Suprapubic skin (tissue), 4 donors: ENCODE results near the gene DARS1. TPM values are rescaled to one million over a fixed set of nuclear protein-coding genes. Genes with fewer than 3 reads are reported as not detected.

ENCODE experiments used
- DNase-seq, 2 donors: peaks; one replicate each; pipeline ENCODE4 v3.0.0-alpha.2; 2019; ENCODE audit warnings: low spot score in 2 of 2
- H3K27ac ChIP-seq: fragments of 200-600 bp; sonication (generic); one replicate; pipeline ENCODE4 v1.5.1; 2019
- H3K27me3 ChIP-seq: fragments of 200-600 bp; sonication (generic); one replicate; pipeline ENCODE4 v1.5.1; 2019
- H3K36me3 ChIP-seq: fragments of 200-600 bp; sonication (generic); one replicate; pipeline ENCODE4 v1.5.1; 2019
- H3K4me1 ChIP-seq: fragments of 200-600 bp; sonication (generic); one replicate; pipeline ENCODE4 v1.5.1; 2019
- H3K4me3 ChIP-seq: fragments of 200-600 bp; sonication (generic); one replicate; pipeline ENCODE4 v1.5.1; 2019; ENCODE audit warnings: mild to moderate bottlenecking
- H3K9me3 ChIP-seq: fragments of 200-600 bp; sonication (generic); one replicate; pipeline ENCODE4 v1.5.1; 2019
- EP300 ChIP-seq: sonication (generic); formaldehyde crosslinking; IDR thresholded peaks from one replicate; pipeline ENCODE4 v1.6.1; 2017; ENCODE audit warnings: antibody characterized with exemption
- POLR2A ChIP-seq, 2 donors: fragments of 450-650 bp; IDR thresholded peaks; one replicate each; pipeline ENCODE4 v1.6.1; 2017; ENCODE audit warnings: antibody characterized with exemption in 2 of 2, mild to moderate bottlenecking in 2 of 2, moderate library complexity in 2 of 2
- POLR2AphosphoS5 ChIP-seq, 3 donors: sonication (generic); formaldehyde crosslinking; IDR thresholded peaks; one replicate each; pipeline ENCODE4 v1.6.1; 2017; ENCODE audit warnings: antibody characterized with exemption in 3 of 3
- WGBS: methylation state at CpG from one replicate; pipeline ENCODE4 v1.1.5; 2018; 5-methylcytosine and 5-hydroxymethylcytosine counted together
- total RNA-seq, 4 donors: library from RNA; depleted of rRNA; stranded (reverse); fragments of >200 nt; gene quantifications; one replicate each; pipeline ENCODE4 v1.1.0, GENCODE V29; 2016
- TF ChIP-seq, protein P1 (sequence below), 2 donors: fragments of 200-600 bp in 1 of 2; fragments of 450-650 bp in 1 of 2; sonication (generic) in 1 of 2; IDR thresholded peaks; one replicate each; pipeline ENCODE4 v1.5.1; 2016 to 2019; ENCODE audit warnings: antibody characterized with exemption in 2 of 2, mild to moderate bottlenecking in 1 of 2, moderate library complexity in 1 of 2

Gene DARS1
- total RNA-seq, 4 donors from 2014 or later: 63.1 to 82.6 (median 67.4) TPM

- Histone ChIP-seq H3K27me3 (no peaks in the 10 kb centered on the region), H3K4me1 (peaks cover 8% of the 10 kb centered on the region), H3K4me3 (no peak overlapping the region), H3K27ac (no peak overlapping the region), H3K9me3 (no peaks in the 10 kb centered on the region), H3K36me3 (no peaks in the 10 kb centered on the region)
- no peak for TF ChIP-seq EP300
- TF ChIP-seq POLR2A (IDR thresholded peaks at IDR 0.05): no peak
- TF ChIP-seq, protein P1, sequence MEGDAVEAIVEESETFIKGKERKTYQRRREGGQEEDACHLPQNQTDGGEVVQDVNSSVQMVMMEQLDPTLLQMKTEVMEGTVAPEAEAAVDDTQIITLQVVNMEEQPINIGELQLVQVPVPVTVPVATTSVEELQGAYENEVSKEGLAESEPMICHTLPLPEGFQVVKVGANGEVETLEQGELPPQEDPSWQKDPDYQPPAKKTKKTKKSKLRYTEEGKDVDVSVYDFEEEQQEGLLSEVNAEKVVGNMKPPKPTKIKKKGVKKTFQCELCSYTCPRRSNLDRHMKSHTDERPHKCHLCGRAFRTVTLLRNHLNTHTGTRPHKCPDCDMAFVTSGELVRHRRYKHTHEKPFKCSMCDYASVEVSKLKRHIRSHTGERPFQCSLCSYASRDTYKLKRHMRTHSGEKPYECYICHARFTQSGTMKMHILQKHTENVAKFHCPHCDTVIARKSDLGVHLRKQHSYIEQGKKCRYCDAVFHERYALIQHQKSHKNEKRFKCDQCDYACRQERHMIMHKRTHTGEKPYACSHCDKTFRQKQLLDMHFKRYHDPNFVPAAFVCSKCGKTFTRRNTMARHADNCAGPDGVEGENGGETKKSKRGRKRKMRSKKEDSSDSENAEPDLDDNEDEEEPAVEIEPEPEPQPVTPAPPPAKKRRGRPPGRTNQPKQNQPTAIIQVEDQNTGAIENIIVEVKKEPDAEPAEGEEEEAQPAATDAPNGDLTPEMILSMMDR (IDR thresholded peaks at IDR 0.05): no peak
- TF ChIP-seq POLR2AphosphoS5 (IDR thresholded peaks at IDR 0.05): no peak
- WGBS: 82% methylated on average over 2 of the region's 2 CpGs
- no peak for DNase-seq
Observed at GRCh38 chr2:136021406-136021805, 36.0 kb upstream of the DARS1 start.

DNA sequence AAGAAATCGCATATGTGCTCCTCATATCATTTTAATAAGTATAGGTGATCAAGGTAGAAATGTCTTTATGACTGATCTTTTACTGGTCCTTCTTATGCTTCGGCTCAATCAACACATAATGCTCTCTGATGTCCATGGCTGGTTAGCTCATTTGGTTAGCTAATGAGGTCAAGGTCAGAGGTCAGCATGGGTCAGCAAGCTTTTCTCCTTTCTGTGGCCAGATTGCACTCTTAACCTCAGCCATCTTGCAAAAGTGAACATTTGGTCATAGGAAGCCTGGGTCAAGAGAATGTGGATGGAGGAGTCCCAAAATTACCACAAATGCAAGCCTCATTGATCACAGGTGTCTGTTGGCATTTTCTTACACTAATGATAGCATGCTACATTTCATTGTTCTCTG, 35.4 kb upstream of the DARS1 start:
- Histone ChIP-seq H3K36me3 (no peaks in the 10 kb centered on the region), H3K4me1 (peaks cover 8% of the 10 kb centered on the region), H3K9me3 (no peaks in the 10 kb centered on the region), H3K27ac (no peak overlapping the region), H3K4me3 (no peak overlapping the region), H3K27me3 (no peaks in the 10 kb centered on the region)
- 89% methylated on average over 2 of the region's 2 CpGs for WGBS
- no peak for DNase-seq
- TF ChIP-seq POLR2AphosphoS5 (IDR thresholded peaks at IDR 0.05) (no peak), EP300 (no peak), POLR2A (IDR thresholded peaks at IDR 0.05) (no peak)
- TF ChIP-seq, protein P1 (IDR thresholded peaks at IDR 0.05): no peak

DNA sequence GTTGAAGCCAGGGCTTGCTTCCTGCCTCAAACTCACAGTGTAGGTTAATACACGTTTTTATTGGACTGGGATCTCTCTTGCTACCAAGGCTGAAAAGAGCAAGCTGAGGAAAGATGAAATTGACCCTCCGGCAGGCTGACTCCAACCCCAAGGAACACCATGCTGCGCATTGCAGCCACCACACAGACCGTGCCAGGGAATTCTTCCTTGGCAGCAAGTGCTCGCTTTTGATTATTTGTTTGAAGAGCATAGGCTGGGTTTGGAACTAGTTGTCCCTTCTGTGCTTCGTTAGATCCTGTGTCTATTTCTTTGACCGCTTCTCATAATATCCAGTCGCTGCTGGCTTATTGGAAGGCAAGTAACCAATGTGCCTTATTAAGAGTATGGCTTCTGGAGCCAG, 34.4 kb upstream of the DARS1 start:
- no peaks in the 10 kb centered on the region for H3K9me3 ChIP-seq
- no peak for TF ChIP-seq POLR2A (IDR thresholded peaks at IDR 0.05)
- no peaks in the 10 kb centered on the region for H3K27me3 ChIP-seq
- no peaks in the 10 kb centered on the region for H3K36me3 ChIP-seq
- H3K4me1 ChIP-seq: no peaks in the 10 kb centered on the region
- no peak for DNase-seq
- 74% methylated on average over 8 of the region's 8 CpGs for WGBS
- no peak overlapping the region for H3K4me3 ChIP-seq
- no peak overlapping the region for H3K27ac ChIP-seq

DNA sequence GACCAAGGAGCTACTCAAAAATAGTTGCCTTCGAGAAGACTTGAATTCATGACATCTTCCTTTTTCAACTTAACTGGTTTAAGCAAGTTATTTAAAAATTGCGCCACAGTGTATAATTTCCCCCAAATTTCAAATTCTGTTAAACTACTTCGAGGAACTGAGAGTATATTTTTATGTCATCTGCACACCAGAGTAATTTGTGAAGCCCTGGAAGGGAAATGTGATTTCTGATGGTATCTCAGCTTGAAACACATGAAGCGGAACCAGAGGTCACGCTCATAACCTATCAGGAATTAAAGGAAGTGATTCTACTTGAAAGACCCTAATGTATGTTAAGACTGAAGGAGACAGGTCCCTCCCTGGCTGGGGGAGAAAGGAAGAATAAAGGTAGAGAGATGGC, 33.9 kb upstream of the DARS1 start:
- WGBS: 72% methylated on average over 5 of the region's 5 CpGs
- no peak for TF ChIP-seq POLR2AphosphoS5 (IDR thresholded peaks at IDR 0.05)
- TF ChIP-seq, protein P1 (IDR thresholded peaks at IDR 0.05): no peak
- TF ChIP-seq POLR2A (IDR thresholded peaks at IDR 0.05): no peak
- no peak for TF ChIP-seq EP300
- Histone ChIP-seq H3K27me3 (no peaks in the 10 kb centered on the region), H3K36me3 (no peaks in the 10 kb centered on the region), H3K9me3 (no peaks in the 10 kb centered on the region), H3K4me3 (no peak overlapping the region), H3K27ac (no peak overlapping the region), H3K4me1 (no peaks in the 10 kb centered on the region)
- DNase-seq: no peak

DNA sequence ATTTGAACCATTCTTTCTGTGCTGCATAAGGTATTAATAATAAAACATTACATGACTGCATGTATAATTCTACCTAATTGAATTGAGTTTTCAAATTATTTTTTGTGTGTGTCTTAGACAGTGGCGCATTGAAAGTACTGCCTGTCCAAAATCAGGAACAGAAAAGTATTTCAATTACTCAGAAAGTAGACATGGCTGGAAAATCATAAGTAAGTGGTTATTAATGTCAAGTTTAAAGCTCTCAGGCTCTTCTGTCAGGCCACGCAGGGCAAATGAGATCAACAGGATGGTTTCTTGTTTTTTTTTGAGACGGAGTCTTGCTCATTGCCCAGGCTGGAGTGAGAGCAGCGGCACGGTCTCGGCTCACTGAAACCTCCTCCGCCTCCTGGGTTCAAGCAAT, 32.4 kb upstream of the DARS1 start:
- 95% methylated on average over 7 of the region's 7 CpGs for WGBS
- no peak overlapping the region for H3K4me3 ChIP-seq

More for the DNA sequence above, 32.4 kb upstream of the DARS1 start:
- TF ChIP-seq POLR2AphosphoS5 (IDR thresholded peaks at IDR 0.05) (no peak), EP300 (no peak), POLR2A (IDR thresholded peaks at IDR 0.05) (no peak)
- TF ChIP-seq, protein P1 (IDR thresholded peaks at IDR 0.05): no peak
- no peak for DNase-seq
- H3K27me3 ChIP-seq: no peaks in the 10 kb centered on the region
- H3K36me3 ChIP-seq: no peaks in the 10 kb centered on the region
- peaks cover 3% of the 10 kb centered on the region for H3K4me1 ChIP-seq
- no peak overlapping the region for H3K27ac ChIP-seq
- H3K9me3 ChIP-seq: no peaks in the 10 kb centered on the region
